Skin of body (tissue), 2 donors: ENCODE data around the gene ULBP1. TPM values are rescaled to one million over a fixed set of nuclear protein-coding genes. Genes with fewer than 3 reads are reported as not detected.
A peak's percentile ranks its signal among the peaks of the same experiment; 100 is the strongest.
"Not testable (repeated sequence)": the region's sequence is repeated elsewhere in the genome, so short reads cannot be mapped to it uniquely, and the experiment has no call there.

Source experiments
- DNase-seq: peaks from one replicate; lab custom pipeline; 2025; lab: John Stamatoyannopoulos, UW
- total RNA-seq: library from RNA; depleted of rRNA; stranded (reverse); fragments of >200 nt; gene quantifications from one replicate; pipeline ENCODE4 v1.2.3, GENCODE V29; 2014

Gene ULBP1, protein sequence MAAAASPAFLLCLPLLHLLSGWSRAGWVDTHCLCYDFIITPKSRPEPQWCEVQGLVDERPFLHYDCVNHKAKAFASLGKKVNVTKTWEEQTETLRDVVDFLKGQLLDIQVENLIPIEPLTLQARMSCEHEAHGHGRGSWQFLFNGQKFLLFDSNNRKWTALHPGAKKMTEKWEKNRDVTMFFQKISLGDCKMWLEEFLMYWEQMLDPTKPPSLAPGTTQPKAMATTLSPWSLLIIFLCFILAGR
- total RNA-seq = 0.69 TPM

- DNase-seq = peak; percentile 63
Measured at GRCh38 chr6:149963462-149964307, at the start of gene ULBP1. ULBP1 (plus strand) TSS chr6:149963943; CDS start chr6:149964050, 107 bp downstream.

- DNase-seq = no peak
Measured at GRCh38 chr6:149915970-149916865, 47.5 kb upstream of the ULBP1 start.

GRCh38 chr6:149917679-149918078, 46.1 kb upstream of the ULBP1 start:
- no peak for DNase-seq

GRCh38 chr6:149918151-149918905, 45.4 kb upstream of the ULBP1 start:
- DNase-seq = no peak

DNA sequence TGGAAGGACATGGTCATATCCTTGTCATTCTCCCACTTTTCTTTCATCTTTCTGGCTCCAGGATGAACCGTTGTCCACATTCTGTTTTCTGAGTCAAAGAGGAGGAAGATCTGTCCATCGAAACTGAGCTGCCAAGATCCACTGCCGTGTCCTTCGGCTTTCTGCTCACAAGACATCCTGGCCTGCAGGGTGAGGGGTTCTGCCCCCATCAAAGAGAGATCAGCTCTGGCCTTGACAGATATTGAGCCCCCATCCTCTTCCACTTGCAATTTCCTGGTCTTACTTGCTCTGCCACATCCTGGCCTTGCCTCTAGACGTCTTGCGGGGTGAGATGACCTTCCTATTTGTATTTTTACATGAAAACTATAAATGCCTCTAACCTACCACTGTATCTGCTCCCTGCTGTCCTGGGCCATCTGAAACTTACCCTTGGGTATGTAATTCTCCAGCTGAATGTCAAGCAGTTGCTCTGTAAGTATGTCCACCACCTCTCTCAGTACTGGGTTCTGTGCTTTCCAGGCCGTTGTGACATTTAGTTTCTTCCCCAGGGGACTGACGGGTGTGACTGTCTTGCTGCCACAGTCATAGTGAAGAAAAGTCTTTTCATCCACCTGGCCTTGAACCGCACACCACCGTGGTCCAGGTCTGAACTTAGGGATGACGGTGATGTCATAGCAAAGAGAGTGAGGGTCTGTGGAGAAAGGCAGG, 44.5 kb upstream of the ULBP1 start:
- DNase-seq = not testable (repeated sequence)

- no peak for DNase-seq
Measured at GRCh38 chr6:149919834-149920225, 43.9 kb upstream of the ULBP1 start.

- DNase-seq = no peak
Measured at GRCh38 chr6:149921361-149921760, 42.4 kb upstream of the ULBP1 start.

DNA sequence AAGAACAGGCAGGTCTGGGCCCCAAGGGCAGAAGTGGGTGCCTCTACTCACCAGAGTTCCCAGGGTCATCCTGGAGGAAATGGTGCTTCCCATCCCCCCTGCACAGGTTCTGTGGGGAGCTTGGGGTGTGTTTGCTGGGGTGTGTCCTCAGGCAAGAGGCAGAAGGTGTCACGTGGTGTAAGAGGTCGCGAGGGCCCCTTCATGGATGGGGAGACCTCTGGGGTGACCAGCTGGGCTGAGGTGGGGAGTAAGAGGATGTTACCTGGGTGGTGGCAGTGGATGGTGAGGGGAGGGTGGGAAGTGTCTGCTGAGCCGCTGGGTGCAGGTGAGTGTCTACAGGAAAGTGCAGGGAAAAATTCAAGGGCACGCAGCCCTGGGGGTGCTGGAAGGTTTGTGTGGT, 41.7 kb upstream of the ULBP1 start:
- not testable (repeated sequence) for DNase-seq

- peak; percentile 91 for DNase-seq
Measured at GRCh38 chr6:149922642-149923326, 41.0 kb upstream of the ULBP1 start, which contains the start of gene RAET1G. RAET1G (minus strand) TSS chr6:149923121; CDS start chr6:149923010, 111 bp downstream.

DNA sequence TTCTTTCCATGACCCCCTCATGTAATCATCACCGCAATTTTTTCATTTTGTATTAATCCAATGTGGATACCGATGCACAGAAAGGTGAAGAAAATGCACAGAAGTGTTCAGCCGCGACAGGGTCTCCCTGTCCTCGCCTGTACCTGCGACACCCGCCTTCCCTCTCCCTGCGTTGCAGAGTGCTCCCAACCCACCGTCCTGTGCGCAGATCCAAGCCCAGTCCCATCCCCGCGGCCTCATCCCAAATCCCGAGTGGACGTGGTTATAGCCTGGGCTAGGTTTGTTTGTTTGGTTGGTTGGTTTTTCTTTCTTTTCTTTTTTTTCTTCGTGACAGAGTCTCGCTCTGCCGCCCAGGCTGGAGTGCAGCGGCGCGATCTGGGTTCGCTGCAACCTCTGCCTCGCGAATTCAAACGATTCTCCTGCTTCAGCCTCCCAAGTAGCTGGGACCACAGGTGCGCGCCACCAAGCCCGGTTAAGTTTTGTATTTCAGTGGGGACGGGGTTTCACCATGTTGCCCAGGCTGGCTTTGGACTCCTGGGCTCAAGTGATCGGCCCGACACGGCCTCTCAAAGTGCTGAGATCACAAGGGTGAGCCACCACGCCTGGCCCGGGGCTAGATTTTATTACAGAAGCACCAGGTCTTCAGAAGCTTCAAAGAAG, 40.3 kb upstream of the ULBP1 start:
- DNase-seq = no peak

DNA sequence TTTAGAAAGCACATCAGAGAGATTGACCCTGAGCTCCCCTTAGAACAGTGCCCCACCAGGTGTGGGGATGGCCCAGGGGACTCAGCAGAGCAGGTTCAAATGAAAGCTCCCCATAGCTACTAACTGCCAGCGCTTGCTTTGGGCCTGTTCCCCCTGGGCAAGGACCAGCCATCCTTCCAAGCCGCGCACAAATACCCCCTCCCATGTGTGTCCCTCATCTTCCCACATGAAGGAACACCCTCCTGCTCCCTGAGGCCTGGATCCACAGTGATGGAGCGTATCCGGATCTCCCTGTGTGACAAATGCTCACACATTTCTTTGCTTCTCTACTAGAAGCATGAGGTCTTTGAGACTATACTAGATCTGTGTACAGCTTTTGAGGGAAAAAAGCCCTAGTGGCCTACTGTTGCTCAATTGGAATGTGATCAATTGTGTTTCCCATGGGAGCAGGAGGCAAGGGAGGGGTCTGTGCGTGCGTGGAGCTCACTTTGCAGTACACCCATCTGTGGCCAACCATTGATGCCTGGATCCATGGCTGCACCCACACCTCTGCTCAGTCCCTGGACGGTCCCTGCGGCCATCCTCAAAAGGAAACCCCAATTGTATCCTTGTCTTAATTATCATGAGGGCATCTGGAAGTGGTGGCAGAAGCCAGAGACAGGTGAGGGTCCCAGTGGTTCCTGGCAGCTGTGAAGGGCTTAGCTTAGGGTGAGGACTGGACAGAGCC, 39.4 kb upstream of the ULBP1 start:
- DNase-seq = no peak

GRCh38 chr6:149924933-149925252, 38.9 kb upstream of the ULBP1 start:
- no peak for DNase-seq

GRCh38 chr6:149925253-149925973, 38.3 kb upstream of the ULBP1 start:
- no peak for DNase-seq

GRCh38 chr6:149925974-149926777, 37.6 kb upstream of the ULBP1 start:
- peak; percentile 30 for DNase-seq

DNA sequence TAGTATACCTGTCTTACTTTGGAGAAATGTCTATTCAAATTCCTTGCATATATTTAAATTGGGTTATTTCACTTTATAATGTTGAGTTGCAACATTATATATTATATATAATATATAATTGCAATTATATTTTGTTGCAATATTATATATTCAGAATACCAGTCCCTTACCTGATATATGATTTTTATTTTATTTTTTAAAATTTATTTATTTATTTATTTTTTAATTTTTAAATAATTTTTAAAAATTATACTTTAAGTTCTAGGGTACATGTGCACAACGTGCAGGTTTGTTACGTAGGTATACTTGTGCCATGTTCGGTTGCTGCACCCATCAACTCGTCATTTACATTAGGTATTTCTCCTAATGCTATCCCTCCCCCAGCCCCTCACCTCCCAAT, 36.7 kb upstream of the ULBP1 start:
- DNase-seq = not testable (repeated sequence)

- no peak for DNase-seq
Measured at GRCh38 chr6:149929422-149929821, 34.3 kb upstream of the ULBP1 start.

- no peak for DNase-seq
Measured at GRCh38 chr6:149931501-149931900, 32.2 kb upstream of the ULBP1 start.
